Endothelial cell of hepatic sinusoid (primary cell): Measurements from ENCODE around the gene HRC.
"Not testable (repeated sequence)": the region's sequence is repeated elsewhere in the genome, so short reads cannot be mapped to it uniquely, and the experiment has no call there.

Experiments
- in situ Hi-C: cut with HindIII; loops from 2 replicates; pipeline ENCODE4 v1.10.0; 2017; ENCODE audit warnings: low sequenced_read_pairs

HRC gene, protein sequence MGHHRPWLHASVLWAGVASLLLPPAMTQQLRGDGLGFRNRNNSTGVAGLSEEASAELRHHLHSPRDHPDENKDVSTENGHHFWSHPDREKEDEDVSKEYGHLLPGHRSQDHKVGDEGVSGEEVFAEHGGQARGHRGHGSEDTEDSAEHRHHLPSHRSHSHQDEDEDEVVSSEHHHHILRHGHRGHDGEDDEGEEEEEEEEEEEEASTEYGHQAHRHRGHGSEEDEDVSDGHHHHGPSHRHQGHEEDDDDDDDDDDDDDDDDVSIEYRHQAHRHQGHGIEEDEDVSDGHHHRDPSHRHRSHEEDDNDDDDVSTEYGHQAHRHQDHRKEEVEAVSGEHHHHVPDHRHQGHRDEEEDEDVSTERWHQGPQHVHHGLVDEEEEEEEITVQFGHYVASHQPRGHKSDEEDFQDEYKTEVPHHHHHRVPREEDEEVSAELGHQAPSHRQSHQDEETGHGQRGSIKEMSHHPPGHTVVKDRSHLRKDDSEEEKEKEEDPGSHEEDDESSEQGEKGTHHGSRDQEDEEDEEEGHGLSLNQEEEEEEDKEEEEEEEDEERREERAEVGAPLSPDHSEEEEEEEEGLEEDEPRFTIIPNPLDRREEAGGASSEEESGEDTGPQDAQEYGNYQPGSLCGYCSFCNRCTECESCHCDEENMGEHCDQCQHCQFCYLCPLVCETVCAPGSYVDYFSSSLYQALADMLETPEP

GRCh38 chr19:49155005-49155819 is at the start of gene HRC:
HRC (minus strand) TSS chr19:49155396; CDS start chr19:49155237, 159 bp downstream.
- in situ Hi-C loops = no loop called here

GRCh38 chr19:49201042-49201441 is 45.8 kb upstream of the HRC start:
- in situ Hi-C loops = no loop called here

DNA sequence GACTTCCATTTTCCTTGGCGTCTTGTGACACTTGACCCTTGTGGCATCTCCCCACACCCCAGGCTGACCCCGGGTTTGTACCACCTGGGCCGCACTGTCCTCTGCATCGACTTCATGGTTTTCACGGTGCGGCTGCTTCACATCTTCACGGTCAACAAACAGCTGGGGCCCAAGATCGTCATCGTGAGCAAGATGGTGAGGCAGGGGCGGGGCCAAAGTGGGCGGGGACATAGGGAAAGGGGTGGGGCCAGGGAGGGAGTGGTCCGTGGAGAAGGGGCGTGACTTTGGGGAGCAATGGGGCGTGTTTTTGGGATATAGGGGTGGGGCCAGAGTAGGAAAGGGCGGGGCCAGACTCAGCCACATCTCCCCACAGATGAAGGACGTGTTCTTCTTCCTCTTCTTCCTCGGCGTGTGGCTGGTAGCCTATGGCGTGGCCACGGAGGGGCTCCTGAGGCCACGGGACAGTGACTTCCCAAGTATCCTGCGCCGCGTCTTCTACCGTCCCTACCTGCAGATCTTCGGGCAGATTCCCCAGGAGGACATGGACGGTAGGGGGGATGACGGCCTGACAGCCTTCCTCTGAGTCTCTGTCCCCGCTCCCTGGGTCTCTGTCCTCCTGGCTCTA is 45.2 kb upstream of the HRC start:
- in situ Hi-C loops = no loop called here

GRCh38 chr19:49196527-49197240 is 41.5 kb upstream of the HRC start:
- in situ Hi-C loops = loop anchor here (5.0 to 10.0 kb wide), 2 partner anchors 49 to 212 kb away; no protein-coding TSS in a partner anchor

DNA sequence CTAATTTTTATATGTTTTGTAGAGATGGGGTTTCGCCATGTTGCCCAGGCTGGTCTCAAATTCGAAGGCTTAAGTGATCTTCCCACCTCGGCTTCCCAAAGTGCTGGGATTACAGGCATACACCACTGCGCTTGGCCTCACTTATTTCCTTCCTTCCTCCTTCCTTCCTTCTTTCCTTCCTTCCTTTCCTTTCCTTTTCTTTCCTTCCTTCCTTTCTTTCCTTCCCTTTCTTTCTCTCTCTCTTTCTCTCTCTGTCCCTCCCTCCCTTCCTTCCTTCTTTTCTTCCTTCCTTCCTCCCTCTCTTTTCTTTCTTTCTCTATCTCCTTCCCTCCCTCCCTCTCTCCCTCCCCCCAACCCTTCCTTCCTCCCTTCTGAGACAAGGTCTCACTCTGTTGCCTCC is 39.2 kb upstream of the HRC start:
- in situ Hi-C loops = loop anchor here (5.0 to 10.0 kb wide), 2 partner anchors 112 to 210 kb away; no protein-coding TSS in a partner anchor

DNA sequence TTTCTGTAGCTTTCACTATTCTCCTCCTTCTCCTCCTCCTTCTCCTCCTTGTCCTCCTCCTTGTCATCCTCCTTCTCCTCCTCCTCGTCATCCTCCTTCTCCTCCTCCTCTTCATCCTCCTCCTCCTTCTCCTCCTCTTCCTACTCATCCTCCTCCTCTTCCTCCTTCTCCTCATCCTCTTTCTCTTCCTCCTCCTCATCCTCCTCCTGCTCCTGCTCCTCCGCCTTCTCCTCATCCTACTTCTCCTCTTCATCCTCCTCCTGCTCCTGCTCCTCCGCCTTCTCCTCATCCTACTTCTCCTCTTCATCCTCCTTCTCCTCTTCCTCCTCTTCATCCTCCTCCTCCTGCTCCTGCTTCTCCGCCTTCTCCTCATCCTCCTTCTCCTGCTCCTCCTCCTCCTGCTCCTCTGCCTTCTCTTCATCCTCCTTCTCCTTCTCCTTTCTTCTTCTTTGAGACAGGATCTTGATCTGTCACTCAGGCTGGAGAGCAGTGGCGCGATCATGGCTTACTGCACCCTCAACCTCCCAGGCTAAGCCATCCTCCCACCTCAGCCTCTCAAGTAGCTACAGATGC is 38.7 kb upstream of the HRC start:
- in situ Hi-C loops = loop anchor here (5.0 to 10.0 kb wide), 2 partner anchors 112 to 209 kb away; no protein-coding TSS in a partner anchor

- in situ Hi-C loops = loop anchor here (5.0 to 10.0 kb wide), 2 partner anchors 108 to 206 kb away; no protein-coding TSS in a partner anchor
Measured at GRCh38 chr19:49190781-49191180, 35.6 kb upstream of the HRC start.

- in situ Hi-C loops = no loop called here
Measured at GRCh38 chr19:49189259-49189658, 34.1 kb upstream of the HRC start.

DNA sequence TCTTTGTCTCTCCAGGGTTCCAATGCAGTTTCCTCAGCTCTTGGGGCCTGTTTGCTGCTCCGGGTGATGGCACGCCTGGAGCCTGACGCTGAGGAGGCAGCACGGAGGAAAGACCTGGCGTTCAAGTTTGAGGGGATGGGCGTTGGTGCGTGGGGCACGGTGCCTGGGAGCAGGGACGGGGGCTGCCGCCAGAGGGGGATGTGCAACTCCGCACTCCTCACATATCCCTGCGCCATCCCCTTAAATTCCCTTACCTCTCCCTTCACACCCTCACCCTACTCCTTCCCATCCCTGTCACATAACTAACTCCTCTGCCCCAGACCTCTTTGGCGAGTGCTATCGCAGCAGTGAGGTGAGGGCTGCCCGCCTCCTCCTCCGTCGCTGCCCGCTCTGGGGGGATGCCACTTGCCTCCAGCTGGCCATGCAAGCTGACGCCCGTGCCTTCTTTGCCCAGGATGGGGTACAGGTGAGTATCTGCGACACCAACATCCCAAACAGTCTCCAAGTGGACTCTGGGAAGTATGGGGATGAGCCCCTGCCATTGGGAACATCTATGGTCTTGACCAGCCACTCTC is 33.5 kb upstream of the HRC start:
- in situ Hi-C loops = no loop called here

GRCh38 chr19:49186108-49186507 is 30.9 kb upstream of the HRC start:
- in situ Hi-C loops = no loop called here

GRCh38 chr19:49182848-49183375 is 27.7 kb upstream of the HRC start:
- in situ Hi-C loops = no loop called here

GRCh38 chr19:49182010-49182847 is 27.0 kb upstream of the HRC start:
- in situ Hi-C loops = not testable (repeated sequence)

GRCh38 chr19:49180659-49181058 is 25.5 kb upstream of the HRC start:
- in situ Hi-C loops = no loop called here

DNA sequence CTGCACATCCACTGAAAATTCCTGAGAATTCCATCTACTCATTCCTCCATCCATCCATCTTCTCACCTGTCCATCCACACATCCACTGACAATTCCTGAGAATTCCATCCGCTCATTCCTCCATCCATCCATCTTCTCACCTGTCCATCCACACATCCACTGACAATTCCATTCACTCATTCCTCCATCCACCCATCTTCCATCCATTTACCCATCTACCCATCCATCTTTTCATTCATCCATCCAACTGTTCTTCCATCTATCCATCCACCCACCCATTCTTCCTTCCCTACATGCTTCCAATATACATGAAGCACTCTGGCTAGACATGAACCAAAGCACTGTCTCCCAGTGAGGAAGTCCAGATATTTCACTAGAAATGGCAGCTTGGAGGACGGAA is 18.0 kb upstream of the HRC start:
- in situ Hi-C loops = no loop called here

- in situ Hi-C loops = no loop called here
Measured at GRCh38 chr19:49168421-49168820, 13.2 kb upstream of the HRC start.

- in situ Hi-C loops = no loop called here
Measured at GRCh38 chr19:49167857-49168409, 12.7 kb upstream of the HRC start.

- in situ Hi-C loops = no loop called here
Measured at GRCh38 chr19:49165865-49166301, 10.7 kb upstream of the HRC start.
